Measurements from ENCODE around the gene ANKRD40CL. TPM values are rescaled to one million over a fixed set of nuclear protein-coding genes. Genes with fewer than 3 reads are reported as not detected.

Gene ANKRD40CL
- total RNA-seq, 1 experiment from 2014 or later: not detected

DNA sequence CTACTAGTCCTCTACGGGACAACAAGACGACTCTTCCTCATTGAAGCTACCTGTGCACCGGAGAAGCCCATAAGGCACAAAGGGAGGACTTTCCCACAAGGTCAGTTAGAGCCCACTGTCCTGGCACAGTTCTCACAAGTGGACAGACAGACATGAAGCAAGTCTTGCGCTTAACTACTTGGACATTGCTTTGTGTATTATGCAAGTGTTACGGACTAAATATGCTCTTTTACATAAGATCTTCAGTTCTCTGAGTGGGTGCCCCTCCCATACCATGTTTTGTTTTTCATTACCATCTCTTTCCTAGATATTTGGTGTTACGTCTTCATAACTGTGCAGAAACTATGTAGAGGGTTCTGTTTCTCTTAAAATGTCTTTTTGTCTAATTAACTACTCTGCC, 18.1 kb downstream of the ANKRD40CL start:
- H3K27ac Mint-ChIP-seq: no peak overlapping the region
- peaks cover 86% of the 10 kb centered on the region for H3K36me3 Mint-ChIP-seq
- no peak for DNase-seq (ENCODE audit: low spot score)

More for the DNA sequence above, 18.1 kb downstream of the ANKRD40CL start:
- Mint-ChIP-seq H3K4me1 (no peaks in the 10 kb centered on the region), H3K27me3 (ENCODE audit: low read depth) (no peaks in the 10 kb centered on the region), H3K4me3 (no peak overlapping the region), H3K9me3 (no peaks in the 10 kb centered on the region)
- ChIA-PET CTCF (no interaction called here), POLR2A (no interaction called here)
- no peak for ATAC-seq
- TF ChIP-seq MXD4 (CRISPR knock-in tag; IDR thresholded peaks at IDR 0.05; ENCODE audit: borderline replicate concordance) (no peak), JAZF1 (CRISPR knock-in tag; IDR thresholded peaks at IDR 0.05) (no peak), HMGA2 (CRISPR knock-in tag; IDR thresholded peaks at IDR 0.05) (no peak), FOXP1 (CRISPR knock-in tag; IDR thresholded peaks at IDR 0.05; ENCODE audit: borderline replicate concordance) (no peak), ZNF671 (CRISPR knock-in tag; IDR thresholded peaks at IDR 0.05) (no peak), ZNF396 (CRISPR knock-in tag; IDR thresholded peaks at IDR 0.05; ENCODE audit: borderline replicate concordance) (no peak), PRDM15 (CRISPR knock-in tag; IDR thresholded peaks at IDR 0.05) (no peak), AFF4 (CRISPR knock-in tag; IDR thresholded peaks at IDR 0.05; ENCODE audit: borderline replicate concordance) (no peak), NFATC4 (CRISPR knock-in tag; IDR thresholded peaks at IDR 0.05) (no peak)
- TF ChIP-seq, protein P1, sequence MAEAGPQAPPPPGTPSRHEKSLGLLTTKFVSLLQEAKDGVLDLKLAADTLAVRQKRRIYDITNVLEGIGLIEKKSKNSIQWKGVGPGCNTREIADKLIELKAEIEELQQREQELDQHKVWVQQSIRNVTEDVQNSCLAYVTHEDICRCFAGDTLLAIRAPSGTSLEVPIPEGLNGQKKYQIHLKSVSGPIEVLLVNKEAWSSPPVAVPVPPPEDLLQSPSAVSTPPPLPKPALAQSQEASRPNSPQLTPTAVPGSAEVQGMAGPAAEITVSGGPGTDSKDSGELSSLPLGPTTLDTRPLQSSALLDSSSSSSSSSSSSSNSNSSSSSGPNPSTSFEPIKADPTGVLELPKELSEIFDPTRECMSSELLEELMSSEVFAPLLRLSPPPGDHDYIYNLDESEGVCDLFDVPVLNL (CRISPR knock-in tag; IDR thresholded peaks at IDR 0.05; ENCODE audit: borderline replicate concordance, low read depth): no peak
- TF ChIP-seq, protein P2, sequence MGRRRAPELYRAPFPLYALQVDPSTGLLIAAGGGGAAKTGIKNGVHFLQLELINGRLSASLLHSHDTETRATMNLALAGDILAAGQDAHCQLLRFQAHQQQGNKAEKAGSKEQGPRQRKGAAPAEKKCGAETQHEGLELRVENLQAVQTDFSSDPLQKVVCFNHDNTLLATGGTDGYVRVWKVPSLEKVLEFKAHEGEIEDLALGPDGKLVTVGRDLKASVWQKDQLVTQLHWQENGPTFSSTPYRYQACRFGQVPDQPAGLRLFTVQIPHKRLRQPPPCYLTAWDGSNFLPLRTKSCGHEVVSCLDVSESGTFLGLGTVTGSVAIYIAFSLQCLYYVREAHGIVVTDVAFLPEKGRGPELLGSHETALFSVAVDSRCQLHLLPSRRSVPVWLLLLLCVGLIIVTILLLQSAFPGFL (CRISPR knock-in tag; IDR thresholded peaks at IDR 0.05; ENCODE audit: borderline replicate concordance): no peak
